HepG2 (cell line): ENCODE measurements around the gene FGF19. TPM values are rescaled to one million over a fixed set of nuclear protein-coding genes. Genes with fewer than 3 reads are reported as not detected.

Experiments
- BCLAF1 ChIP-seq: fragments of 450-650 bp; IDR thresholded peaks from 2 replicates; pipeline ENCODE4 v1.6.1; 2017; ENCODE audit warnings: mild to moderate bottlenecking
- CENPBD1 ChIP-seq: sonication (generic); formaldehyde crosslinking; IDR thresholded peaks from 2 replicates; pipeline ENCODE4 v1.8.0; 2022; ENCODE audit warnings: missing genetic modification reagents, low read depth, mild to moderate bottlenecking, borderline replicate concordance
- GATAD2A ChIP-seq: IDR thresholded peaks from 2 replicates; pipeline ENCODE4 v1.6.1; 2016
- HNRNPH1 ChIP-seq: fragments of 200-400 bp; formaldehyde crosslinking; optimal IDR thresholded peaks from 2 replicates; pipeline ENCODE3; 2017; ENCODE audit warnings: mild to moderate bottlenecking, low read depth, low read length
- HNRNPUL1 ChIP-seq: fragments of 200-400 bp; formaldehyde crosslinking; IDR thresholded peaks from 2 replicates; pipeline ENCODE4 v1.6.1; 2017; ENCODE audit warnings: low read depth, mild to moderate bottlenecking, low read length, moderate library complexity
- HOMEZ ChIP-seq: IDR thresholded peaks from 2 replicates; pipeline ENCODE4 v1.6.1; 2016; ENCODE audit warnings: low read depth
- KDM3A ChIP-seq: IDR thresholded peaks from 2 replicates; pipeline ENCODE4 v1.6.1; 2018; ENCODE audit warnings: low read depth, missing compliant biosample characterization
- KLF13 ChIP-seq: sonication (generic); formaldehyde crosslinking; IDR thresholded peaks from 2 replicates; pipeline ENCODE4 v1.4.0; 2020; ENCODE audit warnings: mild to moderate bottlenecking, missing genetic modification reagents
- MIER2 ChIP-seq: IDR thresholded peaks from 2 replicates; pipeline ENCODE4 v1.6.1; 2016; ENCODE audit warnings: missing biosample characterization, missing genetic modification reagents
- MLXIP ChIP-seq: sonication (generic); formaldehyde crosslinking; IDR thresholded peaks from 2 replicates; pipeline ENCODE4 v1.9.0; 2021; ENCODE audit warnings: missing genetic modification reagents, borderline replicate concordance
- MNT ChIP-seq: fragments of 450-650 bp; IDR thresholded peaks from 2 replicates; pipeline ENCODE4 v1.6.1; 2016
- RXRB ChIP-seq: IDR thresholded peaks from 2 replicates; pipeline ENCODE4 v1.6.1; 2016; ENCODE audit warnings: borderline replicate concordance, missing genetic modification reagents, missing compliant biosample characterization
- SPEN ChIP-seq: sonication (generic); formaldehyde crosslinking; IDR thresholded peaks from 2 replicates; pipeline ENCODE4 v1.5.1; 2020; ENCODE audit warnings: low read depth, mild to moderate bottlenecking, missing genetic modification reagents
- TFDP1 ChIP-seq: IDR thresholded peaks from 2 replicates; pipeline ENCODE4 v1.6.1; 2016; ENCODE audit warnings: missing compliant biosample characterization, missing genetic modification reagents, borderline replicate concordance
- ZFP90 ChIP-seq: sonication (generic); formaldehyde crosslinking; IDR thresholded peaks from 2 replicates; pipeline ENCODE4 v1.8.0; 2022; ENCODE audit warnings: missing genetic modification reagents, mild to moderate bottlenecking, inconsistent platforms, borderline replicate concordance
- ZFX ChIP-seq: sonication (generic); formaldehyde crosslinking; IDR thresholded peaks from 2 replicates; pipeline ENCODE4 v1.4.0; 2020; ENCODE audit warnings: mild to moderate bottlenecking, low read depth, missing genetic modification reagents, moderate library complexity
- ZMYM3 ChIP-seq: sonication (generic); formaldehyde crosslinking; IDR thresholded peaks from 2 replicates; pipeline ENCODE4 v1.5.1; 2020; ENCODE audit warnings: mild to moderate bottlenecking, missing genetic modification reagents
- ZNF24 ChIP-seq: fragments of 450-650 bp; IDR thresholded peaks from 2 replicates; pipeline ENCODE4 v1.6.1; 2017; ENCODE audit warnings: antibody characterized with exemption, mild to moderate bottlenecking
- polyA plus RNA-seq, 8 experiments: library from polyadenylated mRNA; depleted of rRNA in 3 of 8; stranded (reverse) in 7 of 8; unstranded in 1 of 8; fragments of >200 nt; fragmentation: Illumina TruSeq in 4 of 8; extraction: Trizol in 4 of 8; gene quantifications; 2 replicates each; pipeline versions ENCODE4 v1.2.1 to v1.2.3, GENCODE V29; 2011 to 2016; ENCODE audit warnings: low read depth in 4 of 8, missing spikeins in 1 of 8, mixed read lengths in 1 of 8; ENCODE audit not compliant: insufficient read depth in 1 of 8
- total RNA-seq, 5 experiments: library from RNA; depleted of rRNA; stranded (reverse); fragments of >200 nt; fragmentation: Illumina TruSeq; extraction: Trizol; gene quantifications; 2 replicates each; pipeline ENCODE4 v1.2.3, GENCODE V29; 2016; ENCODE audit warnings: low read depth in 1 of 5

FGF19 gene
- total and polyA plus RNA-seq, 2 of the 13 experiments (the other 11 are each of a cell fraction or from before 2014, with no cell fraction given), result 0.07 TPM; not detected in 1

- TF ChIP-seq KDM3A (CRISPR knock-in tag), result peak; percentile 81; the same call in 1 of the 2 replicates
- peak; percentile 62; the same call in 1 of the 2 replicates for TF ChIP-seq HOMEZ (CRISPR knock-in tag)
- TF ChIP-seq ZFP90, result 0 out of 2 replicates have a peak, but pooled peaks have one; percentile 21
- peak; percentile 92 for TF ChIP-seq SPEN (CRISPR knock-in tag)
- peak; percentile 91 for TF ChIP-seq RXRB
- TF ChIP-seq TFDP1 (CRISPR knock-in tag), result peak; percentile 93; the same call in 1 of the 2 replicates
- TF ChIP-seq HNRNPH1, result no peak
- TF ChIP-seq HNRNPUL1, result no peak
- no peak for TF ChIP-seq ZMYM3 (CRISPR knock-in tag)
- TF ChIP-seq CENPBD1 (CRISPR knock-in tag), result no peak
- peak; percentile 94 for TF ChIP-seq ZFX (CRISPR knock-in tag)
- TF ChIP-seq GATAD2A (CRISPR knock-in tag), result peak; percentile 94
- TF ChIP-seq MLXIP (CRISPR knock-in tag), result no peak
- TF ChIP-seq ZNF24, result no peak
- peak; percentile 68 for TF ChIP-seq MIER2 (CRISPR knock-in tag)
- TF ChIP-seq MNT, result peak; percentile 53
- no peak for TF ChIP-seq KLF13 (CRISPR knock-in tag)
- TF ChIP-seq BCLAF1, result no peak
Observed at GRCh38 chr11:69667619-69668604, 35.9 kb downstream of the FGF19 start (continued).
